ENCODE data around the gene IGLON5. TPM values are rescaled to one million over a fixed set of nuclear protein-coding genes. Genes with fewer than 3 reads are reported as not detected.

The IGLON5 gene
- polyA plus RNA-seq, 1 donor (not counting 4 experiments of a cell fraction or from before 2014, with no cell fraction given), result not detected

DNA sequence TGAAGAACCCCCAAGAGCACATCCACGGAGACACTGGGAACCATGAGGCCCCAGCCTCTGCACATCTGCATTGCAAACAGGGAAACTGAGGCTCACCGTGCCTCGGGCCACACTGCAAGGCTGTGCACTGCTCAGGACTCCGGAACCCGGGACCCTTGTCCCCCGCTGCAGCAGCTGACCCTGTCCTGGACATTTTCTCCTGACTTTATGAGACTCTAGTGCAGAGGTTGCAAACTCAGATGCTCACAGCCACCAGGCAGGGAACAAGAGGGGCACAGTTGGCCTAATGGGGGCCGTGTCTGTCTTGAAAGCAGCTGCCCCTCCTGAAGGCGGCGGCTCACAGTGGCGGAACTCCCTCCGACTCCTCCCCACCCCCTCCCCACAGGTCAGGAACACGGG is 16.5 kb upstream of the IGLON5 start:
- no peaks in the 10 kb centered on the region for H4K20me1 ChIP-seq (ENCODE audit: control insufficient read depth, extremely low read depth, insufficient read depth, low read length)
- dilution Hi-C loops (cut with MboI; ENCODE audit: extremely low pct_ligation_motif_present, low sequenced_read_pairs), result no loop called here
- H3K79me2 ChIP-seq (ENCODE audit: control insufficient read depth, insufficient read depth, low read length), result no peaks in the 10 kb centered on the region
- peaks cover 10% of the 10 kb centered on the region for H3K27me3 ChIP-seq (ENCODE audit: control insufficient read depth, extremely low read depth, insufficient read depth, low read length)
- no peaks in the 10 kb centered on the region for H3K4me1 ChIP-seq (ENCODE audit: control insufficient read depth, extremely low read depth, insufficient read depth, low read length)
- no peaks in the 10 kb centered on the region for H3K9me3 ChIP-seq (ENCODE audit: control insufficient read depth, low read depth, low read length)
- H2AFZ ChIP-seq (ENCODE audit: control insufficient read depth, low read length), result no peak overlapping the region
- no peaks in the 10 kb centered on the region for H3K36me3 ChIP-seq (ENCODE audit: control insufficient read depth in 2 of 2, extremely low read depth in 1 of 2, insufficient read depth in 2 of 2, low read length in 2 of 2)
- H3K4me2 ChIP-seq (ENCODE audit: control insufficient read depth, extremely low read depth, insufficient read depth, low read depth, low read length), result no peak overlapping the region
- no peak overlapping the region for H3K27ac ChIP-seq (ENCODE audit: control insufficient read depth, insufficient read depth, low read length)
- H3K9me1 ChIP-seq (ENCODE audit: control insufficient read depth, extremely low read depth, insufficient read depth, low read length), result no peaks in the 10 kb centered on the region
- DNase-seq (ENCODE audit: low read depth, low spot score) (no peak), FAIRE-seq (no peak)
- H3K9ac ChIP-seq (ENCODE audit: control insufficient read depth, extremely low read depth, insufficient read depth, low read length), result no peak overlapping the region
- no peak overlapping the region for H3K4me3 ChIP-seq (ENCODE audit: control insufficient read depth in 2 of 3, extremely low read depth in 1 of 3, insufficient read depth in 2 of 3, low read depth in 1 of 3, low read length in 3 of 3)
- TF ChIP-seq EZH2 (IDR thresholded peaks at IDR 0.05; ENCODE audit: low read length), result no peak
- TF ChIP-seq, protein P1, sequence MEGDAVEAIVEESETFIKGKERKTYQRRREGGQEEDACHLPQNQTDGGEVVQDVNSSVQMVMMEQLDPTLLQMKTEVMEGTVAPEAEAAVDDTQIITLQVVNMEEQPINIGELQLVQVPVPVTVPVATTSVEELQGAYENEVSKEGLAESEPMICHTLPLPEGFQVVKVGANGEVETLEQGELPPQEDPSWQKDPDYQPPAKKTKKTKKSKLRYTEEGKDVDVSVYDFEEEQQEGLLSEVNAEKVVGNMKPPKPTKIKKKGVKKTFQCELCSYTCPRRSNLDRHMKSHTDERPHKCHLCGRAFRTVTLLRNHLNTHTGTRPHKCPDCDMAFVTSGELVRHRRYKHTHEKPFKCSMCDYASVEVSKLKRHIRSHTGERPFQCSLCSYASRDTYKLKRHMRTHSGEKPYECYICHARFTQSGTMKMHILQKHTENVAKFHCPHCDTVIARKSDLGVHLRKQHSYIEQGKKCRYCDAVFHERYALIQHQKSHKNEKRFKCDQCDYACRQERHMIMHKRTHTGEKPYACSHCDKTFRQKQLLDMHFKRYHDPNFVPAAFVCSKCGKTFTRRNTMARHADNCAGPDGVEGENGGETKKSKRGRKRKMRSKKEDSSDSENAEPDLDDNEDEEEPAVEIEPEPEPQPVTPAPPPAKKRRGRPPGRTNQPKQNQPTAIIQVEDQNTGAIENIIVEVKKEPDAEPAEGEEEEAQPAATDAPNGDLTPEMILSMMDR (optimal IDR thresholded peaks at IDR 0.05 in 1 of 3, IDR thresholded peaks at IDR 0.05 in 1 of 3, conservative IDR thresholded peaks at IDR 0.05 in 1 of 3; ENCODE audit: extremely low read depth in 1 of 3, insufficient read depth in 2 of 3, low read length in 3 of 3), result no peak

DNA sequence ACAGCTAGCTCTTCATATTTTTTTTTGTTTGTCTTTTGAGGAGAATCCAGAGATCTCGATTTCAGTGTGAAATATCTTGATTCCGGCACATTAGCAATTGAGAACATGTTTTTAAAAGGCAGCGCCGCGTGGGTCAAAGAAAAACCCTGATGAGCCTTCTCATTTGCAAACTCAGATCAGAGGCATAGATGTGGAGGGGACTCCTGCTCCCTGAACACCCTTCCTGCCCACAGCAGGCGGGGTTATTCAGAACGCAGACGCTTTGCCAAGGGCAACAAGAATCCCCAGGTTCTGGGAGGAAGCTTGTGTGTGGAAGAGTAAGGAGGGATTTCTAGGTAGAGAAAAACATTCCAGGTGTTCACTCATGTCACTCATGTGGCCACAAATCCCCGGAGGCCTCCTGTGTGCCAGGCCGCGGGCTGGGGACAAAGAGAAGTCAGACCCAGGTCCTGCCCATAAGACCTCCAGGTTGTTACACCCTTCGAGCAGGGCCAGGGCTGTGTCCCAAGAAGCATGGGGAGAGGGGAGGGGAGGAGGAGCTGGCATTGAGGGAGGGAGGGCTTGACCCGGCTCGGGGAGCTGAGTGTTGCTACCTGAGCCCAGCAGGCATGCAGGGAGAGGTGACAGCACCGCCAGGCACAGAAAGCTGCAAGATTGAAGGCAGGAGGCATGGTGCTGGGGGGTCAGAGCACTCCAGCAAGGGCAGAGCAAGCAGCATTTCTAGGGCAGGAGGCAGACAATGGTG is 15.9 kb upstream of the IGLON5 start:
- H4K20me1 ChIP-seq (ENCODE audit: control insufficient read depth, extremely low read depth, insufficient read depth, low read length), result no peaks in the 10 kb centered on the region
- no peak overlapping the region for H3K4me3 ChIP-seq (ENCODE audit: control insufficient read depth in 2 of 3, extremely low read depth in 1 of 3, insufficient read depth in 2 of 3, low read depth in 1 of 3, low read length in 3 of 3)
- no peaks in the 10 kb centered on the region for H3K9me3 ChIP-seq (ENCODE audit: control insufficient read depth, low read depth, low read length)
- DNase-seq (ENCODE audit: low read depth, low spot score) (no peak), FAIRE-seq (no peak)
- H3K9me1 ChIP-seq (ENCODE audit: control insufficient read depth, extremely low read depth, insufficient read depth, low read length), result no peaks in the 10 kb centered on the region
- no peaks in the 10 kb centered on the region for H3K79me2 ChIP-seq (ENCODE audit: control insufficient read depth, insufficient read depth, low read length)
- dilution Hi-C loops (cut with MboI; ENCODE audit: extremely low pct_ligation_motif_present, low sequenced_read_pairs), result no loop called here
- H3K9ac ChIP-seq (ENCODE audit: control insufficient read depth, extremely low read depth, insufficient read depth, low read length), result no peak overlapping the region
- H3K4me1 ChIP-seq (ENCODE audit: control insufficient read depth, extremely low read depth, insufficient read depth, low read length), result no peaks in the 10 kb centered on the region
- H3K27me3 ChIP-seq (ENCODE audit: control insufficient read depth, extremely low read depth, insufficient read depth, low read length), result peaks cover 10% of the 10 kb centered on the region
- no peak for TF ChIP-seq EZH2 (IDR thresholded peaks at IDR 0.05; ENCODE audit: low read length)
- TF ChIP-seq, protein P1 (optimal IDR thresholded peaks at IDR 0.05 in 1 of 3, IDR thresholded peaks at IDR 0.05 in 1 of 3, conservative IDR thresholded peaks at IDR 0.05 in 1 of 3; ENCODE audit: extremely low read depth in 1 of 3, insufficient read depth in 2 of 3, low read length in 3 of 3), result no peak
- no peak overlapping the region for H3K27ac ChIP-seq (ENCODE audit: control insufficient read depth, insufficient read depth, low read length)
- H3K4me2 ChIP-seq (ENCODE audit: control insufficient read depth, extremely low read depth, insufficient read depth, low read depth, low read length), result no peak overlapping the region
- H2AFZ ChIP-seq (ENCODE audit: control insufficient read depth, low read length), result no peak overlapping the region
- H3K36me3 ChIP-seq (ENCODE audit: control insufficient read depth in 2 of 2, extremely low read depth in 1 of 2, insufficient read depth in 2 of 2, low read length in 2 of 2), result no peaks in the 10 kb centered on the region
